Measurements from ENCODE around the gene PHF2. TPM values are rescaled to one million over a fixed set of nuclear protein-coding genes. Genes with fewer than 3 reads are reported as not detected.
A peak's percentile ranks its signal among the peaks of the same experiment; 100 is the strongest.

PHF2 gene
- total and polyA plus RNA-seq, 2 experiments from 2014 or later: 4.6 to 16.5 TPM

GRCh38 chr9:93577975-93578682 lies 1.7 kb downstream of the PHF2 start:
- no peak overlapping the region for H3K27ac ChIP-seq
- no peaks in the 10 kb centered on the region for H3F3A ChIP-seq (ENCODE audit: insufficient read depth)
- H3K27me3 ChIP-seq (replicated peaks; ENCODE audit: insufficient read depth): no peaks in the 10 kb centered on the region
- peaks cover 79% of the 10 kb centered on the region for H3K79me2 ChIP-seq (ENCODE audit: insufficient read depth)
- in situ Hi-C loops (cut with MboI): no loop called here
- peak overlapping the region; percentile 84 for H3K4me2 ChIP-seq (ENCODE audit: unreplicated experiment)
- H3K4me3 ChIP-seq: peak overlapping the region; percentile 81
- no peak for TF ChIP-seq EZH2phosphoT487 (IDR thresholded peaks at IDR 0.05; ENCODE audit: insufficient read depth, low read depth)
- no peak for TF ChIP-seq EZH2 (IDR thresholded peaks at IDR 0.05; ENCODE audit: insufficient read depth, poor library complexity, severe bottlenecking)
- H4K20me1 ChIP-seq (ENCODE audit: insufficient read depth): no peaks in the 10 kb centered on the region; the same call in 1 of the 2 replicates
- peak overlapping the region; percentile 44; the same call in 1 of the 2 replicates for H2AFZ ChIP-seq
- H3K9me3 ChIP-seq (ENCODE audit: low read depth): no peaks in the 10 kb centered on the region
- no peaks in the 10 kb centered on the region for H3K9me2 ChIP-seq (ENCODE audit: insufficient read depth)
- peaks cover 17% of the 10 kb centered on the region for H3K4me1 ChIP-seq (ENCODE audit: insufficient read depth)
- H3K9ac ChIP-seq: peak overlapping the region; percentile 82
- no peaks in the 10 kb centered on the region for H3K36me3 ChIP-seq (ENCODE audit: low read depth)
- WGBS, 2 experiments (ENCODE audit: low coverage in 1 of 2, low lambda C conversion rate in 2 of 2, missing lambda C conversion rate in 2 of 2): 56 to 61% methylated on average over 12 to 13 of the region's 13 CpGs
- DNase-seq: peak; percentile 56

GRCh38 chr9:93578844-93579243 lies 2.5 kb downstream of the PHF2 start:
- H3K9me2 ChIP-seq (ENCODE audit: insufficient read depth): no peaks in the 10 kb centered on the region
- DNase-seq: no peak
- H3K27ac ChIP-seq: no peak overlapping the region
- H3F3A ChIP-seq (ENCODE audit: insufficient read depth): no peaks in the 10 kb centered on the region
- no peak overlapping the region for H3K4me2 ChIP-seq (ENCODE audit: unreplicated experiment)
- no peaks in the 10 kb centered on the region for H3K9me3 ChIP-seq (ENCODE audit: low read depth)
- no peaks in the 10 kb centered on the region for H3K27me3 ChIP-seq (replicated peaks; ENCODE audit: insufficient read depth)
- in situ Hi-C loops (cut with MboI): no loop called here
- TF ChIP-seq EZH2 (IDR thresholded peaks at IDR 0.05; ENCODE audit: insufficient read depth, poor library complexity, severe bottlenecking) (no peak), EZH2phosphoT487 (IDR thresholded peaks at IDR 0.05; ENCODE audit: insufficient read depth, low read depth) (no peak)
- peaks cover 17% of the 10 kb centered on the region for H3K4me1 ChIP-seq (ENCODE audit: insufficient read depth)
- no peak overlapping the region for H3K9ac ChIP-seq
- peaks cover 86% of the 10 kb centered on the region for H3K79me2 ChIP-seq (ENCODE audit: insufficient read depth)
- no peak overlapping the region for H3K4me3 ChIP-seq
- no peak overlapping the region for H2AFZ ChIP-seq
- H3K36me3 ChIP-seq (ENCODE audit: low read depth): no peaks in the 10 kb centered on the region
- H4K20me1 ChIP-seq (ENCODE audit: insufficient read depth): no peaks in the 10 kb centered on the region; the same call in 1 of the 2 replicates
- WGBS, 2 experiments (ENCODE audit: low coverage in 1 of 2, low lambda C conversion rate in 2 of 2, missing lambda C conversion rate in 2 of 2): 61 to 67% methylated on average over 5 of the region's 5 CpGs

GRCh38 chr9:93579711-93580516 lies 3.5 kb downstream of the PHF2 start:
- H3K27ac ChIP-seq: no peak overlapping the region
- WGBS, 2 experiments (ENCODE audit: low coverage in 1 of 2, low lambda C conversion rate in 2 of 2, missing lambda C conversion rate in 2 of 2): 71 to 72% methylated on average over 20 of the region's 20 CpGs
- no peak overlapping the region for H3K9ac ChIP-seq
- in situ Hi-C loops (cut with MboI): no loop called here
- H3K36me3 ChIP-seq (ENCODE audit: low read depth): no peaks in the 10 kb centered on the region
- H3F3A ChIP-seq (ENCODE audit: insufficient read depth): no peaks in the 10 kb centered on the region
- no peaks in the 10 kb centered on the region; the same call in 1 of the 2 replicates for H4K20me1 ChIP-seq (ENCODE audit: insufficient read depth)
- no peak for DNase-seq
- H3K9me3 ChIP-seq (ENCODE audit: low read depth): no peaks in the 10 kb centered on the region
- H3K27me3 ChIP-seq (replicated peaks; ENCODE audit: insufficient read depth): no peaks in the 10 kb centered on the region
- H3K79me2 ChIP-seq (ENCODE audit: insufficient read depth): peaks cover 88% of the 10 kb centered on the region
- no peak overlapping the region for H3K4me2 ChIP-seq (ENCODE audit: unreplicated experiment)
- H2AFZ ChIP-seq: no peak overlapping the region
- peaks cover 16% of the 10 kb centered on the region for H3K4me1 ChIP-seq (ENCODE audit: insufficient read depth)
- H3K4me3 ChIP-seq: no peak overlapping the region
- TF ChIP-seq EZH2 (IDR thresholded peaks at IDR 0.05; ENCODE audit: insufficient read depth, poor library complexity, severe bottlenecking) (no peak), EZH2phosphoT487 (IDR thresholded peaks at IDR 0.05; ENCODE audit: insufficient read depth, low read depth) (no peak)
- H3K9me2 ChIP-seq (ENCODE audit: insufficient read depth): no peaks in the 10 kb centered on the region

GRCh38 chr9:93580654-93581380 lies 4.4 kb downstream of the PHF2 start:
- Histone ChIP-seq H3K36me3 (ENCODE audit: low read depth) (no peaks in the 10 kb centered on the region), H3K27ac (no peak overlapping the region), H3K9ac (no peak overlapping the region), H3K4me1 (ENCODE audit: insufficient read depth) (peaks cover 13% of the 10 kb centered on the region), H3K9me3 (ENCODE audit: low read depth) (no peaks in the 10 kb centered on the region), H3F3A (ENCODE audit: insufficient read depth) (no peaks in the 10 kb centered on the region), H3K27me3 (replicated peaks; ENCODE audit: insufficient read depth) (no peaks in the 10 kb centered on the region), H2AFZ (no peak overlapping the region), H3K4me3 (no peak overlapping the region), H3K9me2 (ENCODE audit: insufficient read depth) (no peaks in the 10 kb centered on the region), H4K20me1 (ENCODE audit: insufficient read depth) (no peaks in the 10 kb centered on the region; the same call in 1 of the 2 replicates), H3K4me2 (ENCODE audit: unreplicated experiment) (no peak overlapping the region), H3K79me2 (ENCODE audit: insufficient read depth) (peaks cover 90% of the 10 kb centered on the region)
- no peak for TF ChIP-seq EZH2phosphoT487 (IDR thresholded peaks at IDR 0.05; ENCODE audit: insufficient read depth, low read depth)
- no peak for TF ChIP-seq EZH2 (IDR thresholded peaks at IDR 0.05; ENCODE audit: insufficient read depth, poor library complexity, severe bottlenecking)
- in situ Hi-C loops (cut with MboI): no loop called here
- 52 to 55% methylated on average over 9 to 10 of the region's 10 CpGs for WGBS, 2 experiments (ENCODE audit: low coverage in 1 of 2, low lambda C conversion rate in 2 of 2, missing lambda C conversion rate in 2 of 2)
- DNase-seq: no peak
